AG09319 (cell line): ENCODE results near the gene PDGFB.

Experiments used
- DNase-seq: peaks from one replicate; pipeline ENCODE4 v3.0.0-alpha.2; 2010; ENCODE audit warnings: low read depth; ENCODE audit errors: extremely low read depth
- CTCF ChIP-seq: IDR thresholded peaks from 2 replicates; pipeline ENCODE4 v1.5.1; 2011; ENCODE audit warnings: low read depth, mild to moderate bottlenecking, inconsistent platforms, low read length, moderate library complexity

PDGFB gene

DNA sequence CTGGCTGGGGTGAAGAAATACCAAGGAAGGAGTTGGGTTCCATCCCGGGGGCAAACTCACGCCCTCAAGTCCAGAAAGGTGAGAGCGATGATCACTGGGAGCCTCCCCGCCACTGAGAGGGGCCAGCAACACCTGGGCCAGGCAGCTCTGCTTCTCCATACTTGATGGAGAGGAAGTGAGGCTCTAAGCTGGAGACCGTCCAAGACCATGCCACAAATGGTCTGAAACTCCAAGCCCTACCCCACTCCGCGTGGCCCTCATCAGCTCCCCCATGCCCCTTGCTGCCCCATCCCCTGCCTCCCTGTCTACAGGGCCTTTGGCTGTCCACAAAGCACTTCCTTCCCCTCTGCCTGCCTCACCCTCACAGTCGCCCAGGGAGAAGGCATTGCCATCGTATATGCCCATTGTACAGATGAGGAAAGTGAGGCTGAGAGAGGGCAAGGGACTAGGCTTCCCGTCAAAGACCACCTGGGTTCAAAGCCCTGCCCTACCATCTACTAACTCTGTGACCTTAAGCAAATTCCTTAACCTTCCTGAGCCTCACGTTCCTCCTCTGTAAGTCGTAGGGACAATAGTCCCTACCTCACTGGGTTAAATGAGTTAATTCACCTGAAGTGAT is 4.4 kb upstream of the PDGFB start:
- no peak for DNase-seq
- TF ChIP-seq CTCF: no peak

- no peak for TF ChIP-seq CTCF
Observed at GRCh38 chr22:39248254-39248653, 3.5 kb upstream of the PDGFB start.

GRCh38 chr22:39247361-39247760 is 2.6 kb upstream of the PDGFB start:
- DNase-seq: no peak
- TF ChIP-seq CTCF: no peak

More at GRCh38 chr22:39248254-39248653, 3.5 kb upstream of the PDGFB start:
- no peak for DNase-seq

GRCh38 chr22:39246690-39247332 is 2.0 kb upstream of the PDGFB start:
- DNase-seq: no peak
- no peak for TF ChIP-seq CTCF

DNA sequence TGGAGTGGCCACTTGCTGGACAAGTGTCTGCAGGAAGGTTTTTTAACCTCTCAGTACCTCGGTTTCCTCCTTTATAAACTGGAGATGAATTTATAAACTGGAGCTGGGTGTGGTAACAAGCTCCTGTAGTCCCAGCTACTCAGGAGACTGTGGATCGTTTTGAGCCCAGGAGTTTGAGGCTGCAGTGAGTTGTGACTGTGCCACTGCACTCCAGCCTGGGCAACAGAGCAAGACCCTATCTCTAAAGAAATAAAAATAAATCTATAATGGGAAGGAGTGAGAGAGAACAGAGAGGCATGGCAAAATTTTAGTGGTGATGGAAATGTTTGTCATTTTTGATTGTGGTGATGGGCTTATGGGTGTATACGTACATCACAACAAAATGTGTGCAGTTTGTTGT is 1.4 kb upstream of the PDGFB start:
- DNase-seq: no peak
- TF ChIP-seq CTCF: no peak

DNA sequence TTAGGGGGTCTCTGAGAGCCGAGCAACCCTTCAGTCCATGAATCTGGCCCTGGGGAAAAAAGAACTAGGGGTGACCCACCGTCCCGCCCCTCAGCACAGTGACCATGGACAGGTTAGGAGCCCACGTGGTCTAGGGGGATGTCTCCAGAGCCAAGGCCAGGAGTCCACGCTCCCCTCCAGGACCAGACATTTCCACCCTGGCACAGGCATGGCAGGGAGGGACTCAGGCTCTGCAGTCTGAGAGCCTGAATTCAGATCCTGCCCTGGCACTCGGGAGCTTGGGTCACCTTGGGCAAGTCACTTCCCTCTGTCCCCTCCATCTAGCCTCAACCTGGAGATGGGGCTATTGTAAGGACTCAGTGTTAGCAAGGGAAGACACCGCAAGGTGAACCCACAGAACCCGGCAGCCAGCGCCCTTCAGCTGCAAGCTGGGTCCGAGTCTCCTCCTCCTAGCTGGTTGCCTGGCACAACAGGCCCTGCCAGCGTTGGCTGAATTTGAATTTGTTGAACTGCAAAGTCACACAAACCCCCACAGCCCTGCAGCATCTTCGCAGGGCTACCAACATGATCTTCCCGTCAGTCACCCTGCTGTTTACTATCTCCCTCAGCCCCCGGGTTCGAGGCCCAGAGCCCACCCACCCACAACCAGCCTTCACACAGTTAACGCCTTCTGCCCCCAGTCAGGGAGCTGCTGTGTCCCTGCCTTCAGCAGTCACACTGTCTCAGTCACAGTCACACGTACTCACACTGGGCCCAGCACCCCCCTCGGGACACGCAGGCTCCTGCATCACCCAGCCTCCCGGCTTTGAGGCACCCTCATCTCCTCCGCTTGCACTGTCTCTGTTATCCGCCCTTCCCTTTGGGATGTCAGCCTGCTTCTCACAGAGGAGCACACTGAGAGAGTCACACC is 603 bp upstream of the PDGFB start:
- DNase-seq: no peak
- TF ChIP-seq CTCF: no peak

DNA sequence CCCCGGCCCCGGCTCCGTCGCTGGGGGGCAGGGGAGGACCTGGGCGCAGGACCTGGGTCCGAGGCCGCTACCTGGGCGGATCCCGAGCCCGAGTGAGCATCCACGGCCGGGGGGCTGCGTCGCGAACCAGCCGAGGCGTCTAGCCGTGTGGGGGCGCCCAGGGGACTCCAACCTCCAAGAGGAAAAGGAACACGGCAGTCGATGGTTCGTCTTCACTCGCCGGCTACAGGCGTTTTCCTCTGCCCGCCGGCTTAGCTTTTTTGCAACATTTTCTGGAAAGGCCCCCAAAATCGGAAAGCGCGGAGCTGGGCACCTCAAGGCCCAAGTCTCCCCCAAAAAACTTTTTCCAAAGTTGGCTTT is 666 bp downstream of the PDGFB start:
- TF ChIP-seq CTCF: no peak
- no peak for DNase-seq
